IPS-NIHi7 (cell line): ENCODE data around the gene GNAI3.
A peak's percentile ranks its signal among the peaks of the same experiment; 100 is the strongest.

Source experiments
- DNase-seq: peaks from one replicate; pipeline ENCODE4 v3.0.0; 2012; ENCODE audit warnings: mixed read lengths; ENCODE audit errors: extremely low spot score

Gene GNAI3

DNA sequence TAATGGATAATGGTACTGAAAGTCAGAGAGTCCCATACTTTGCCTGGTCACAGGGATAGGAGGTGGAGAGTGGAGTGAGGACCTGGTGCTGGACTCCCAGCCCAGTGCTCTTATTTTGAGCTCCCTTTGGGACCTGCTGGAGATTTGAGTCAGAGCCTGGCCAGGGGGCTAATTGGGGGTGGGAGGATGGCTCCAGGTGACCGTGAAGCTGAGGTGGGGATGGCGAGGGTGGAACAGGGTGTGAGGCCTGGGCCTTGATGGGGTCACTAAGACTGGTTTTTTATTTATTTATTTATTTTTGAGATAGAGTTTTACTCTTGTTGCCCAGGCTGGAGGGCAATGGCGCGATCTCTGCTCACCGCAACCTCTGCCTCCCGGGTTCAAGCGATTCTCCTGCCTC is 89.0 kb downstream of the GNAI3 start:
- no peak for DNase-seq

DNA sequence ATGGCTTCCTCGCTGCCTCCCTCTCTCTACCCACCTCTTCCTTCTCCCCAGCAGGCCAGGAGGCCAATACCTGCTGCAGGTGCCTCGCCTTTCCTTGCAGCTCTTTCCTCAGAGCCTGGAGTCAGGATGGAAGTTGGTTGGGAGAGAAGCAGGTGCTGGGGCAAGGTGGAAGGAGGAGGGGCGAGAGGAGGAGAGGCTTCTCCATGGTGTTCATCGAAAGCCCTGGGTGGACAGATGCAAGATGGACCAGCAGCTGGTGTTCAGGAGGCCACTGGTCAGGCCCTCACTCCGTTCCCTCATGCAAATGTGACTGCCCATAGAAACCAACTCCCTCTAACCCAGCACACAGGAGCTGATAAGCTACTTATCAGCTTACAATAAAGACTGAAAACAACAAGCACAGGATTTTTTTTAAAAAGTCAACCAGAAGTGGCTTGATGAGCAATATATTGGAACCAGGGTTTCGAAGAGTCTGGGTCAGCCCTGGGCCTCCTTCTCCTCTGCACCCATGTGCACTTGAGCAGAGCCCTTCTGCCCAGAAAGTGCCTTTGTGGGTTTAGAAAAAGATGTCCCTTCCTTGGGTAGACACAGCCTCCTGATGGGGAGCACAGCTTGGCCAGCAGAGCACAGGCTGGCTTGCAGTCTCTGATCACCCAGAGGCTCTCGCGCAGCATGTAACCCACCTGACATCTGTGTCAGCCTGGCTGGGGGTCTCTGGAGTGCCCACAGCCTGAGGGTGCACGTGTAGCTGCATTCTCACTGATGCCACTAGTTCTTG is 90.8 kb downstream of the GNAI3 start:
- DNase-seq, result no peak

DNA sequence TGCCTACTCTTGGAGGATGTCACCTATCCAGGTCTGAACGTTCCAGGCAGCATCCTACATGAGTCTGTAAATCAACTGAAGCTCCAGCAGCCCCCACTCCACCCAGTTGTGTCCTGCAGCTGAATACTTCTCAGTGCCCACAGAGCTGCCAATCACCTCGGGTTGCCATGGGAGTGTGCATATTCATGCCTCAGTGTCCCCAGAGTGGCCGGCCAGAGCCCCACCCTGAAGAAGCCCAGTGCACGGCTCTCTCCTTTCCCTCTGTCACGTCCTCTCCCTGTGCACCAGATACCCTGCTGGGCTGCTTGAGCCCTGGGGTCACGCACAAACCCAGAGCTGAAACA is 91.4 kb downstream of the GNAI3 start:
- DNase-seq, result no peak

DNA sequence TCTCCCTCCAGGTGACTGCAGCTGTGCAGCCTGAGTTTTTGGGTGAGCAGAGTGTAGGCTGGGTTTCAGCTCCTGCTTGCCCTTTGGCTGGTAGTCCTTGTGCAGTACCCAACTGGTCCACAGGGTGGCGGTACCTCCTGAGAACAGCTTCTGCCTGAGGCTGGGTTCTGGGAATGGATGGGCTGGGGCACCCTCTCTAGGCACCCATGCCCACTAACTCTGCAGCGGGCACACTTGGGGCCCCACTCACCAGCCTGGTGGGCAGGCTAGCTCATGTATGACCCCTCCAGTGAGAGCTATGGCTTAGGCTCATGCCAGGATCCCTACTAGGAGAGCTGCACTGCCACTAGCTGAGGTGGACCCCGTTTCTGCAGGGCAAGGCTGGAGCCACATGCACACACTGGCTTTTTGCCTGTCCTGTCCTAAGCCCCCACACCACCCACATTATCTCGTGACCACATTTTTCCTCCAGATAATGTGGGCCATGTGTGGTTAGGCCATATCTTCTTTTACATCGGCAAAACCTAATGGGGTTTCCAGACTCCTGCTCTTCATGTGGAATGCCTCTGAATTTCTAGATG is 92.0 kb downstream of the GNAI3 start:
- DNase-seq, result peak; percentile 78

- DNase-seq, result no peak
Measured at GRCh38 chr1:109641078-109641740, 92.8 kb downstream of the GNAI3 start.

- no peak for DNase-seq
Measured at GRCh38 chr1:109641861-109642260, 93.4 kb downstream of the GNAI3 start.

DNA sequence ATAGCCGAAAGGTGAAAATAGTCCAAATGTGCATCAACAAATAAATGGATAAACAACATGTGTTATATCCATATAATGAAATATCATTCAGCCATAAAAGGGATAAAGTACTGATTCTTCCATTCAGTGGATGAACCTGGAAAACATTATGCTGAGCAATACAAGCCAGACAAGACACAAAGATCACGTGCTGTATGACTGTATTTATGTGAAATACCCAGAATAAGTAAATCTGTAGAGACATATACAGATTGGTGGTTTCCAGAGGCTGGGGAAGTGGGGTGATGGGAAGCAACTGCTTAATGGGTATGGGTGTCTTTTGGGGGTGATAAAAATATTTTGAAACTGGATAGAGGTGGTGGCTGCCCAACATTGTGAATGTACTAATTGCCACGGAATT is 94.2 kb downstream of the GNAI3 start:
- no peak for DNase-seq

GRCh38 chr1:109643385-109644230 is 95.2 kb downstream of the GNAI3 start:
- peak; percentile 89 for DNase-seq

- DNase-seq, result no peak
Measured at GRCh38 chr1:109644670-109645069, 96.3 kb downstream of the GNAI3 start.

DNA sequence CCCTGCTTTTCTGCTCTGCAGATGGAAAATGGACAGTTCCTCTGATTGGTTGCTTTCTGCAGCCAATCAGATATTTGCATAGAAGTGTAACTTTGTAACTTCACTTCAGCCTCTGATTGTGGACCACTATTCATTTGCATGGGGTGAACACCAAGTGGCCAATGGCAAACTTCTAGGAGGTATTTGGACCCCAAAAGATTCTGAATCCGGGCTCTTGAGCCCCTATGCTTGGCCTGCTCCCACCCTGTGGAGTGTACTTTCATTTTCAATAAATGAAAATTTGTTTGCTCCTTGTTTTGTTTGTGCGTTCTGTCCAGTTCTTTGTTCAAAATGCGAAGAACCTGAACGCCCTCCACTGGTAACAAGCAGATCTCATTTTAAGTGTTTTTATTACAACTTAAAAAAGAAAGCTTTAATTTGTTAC is 101.1 kb downstream of the GNAI3 start:
- DNase-seq, result no peak

DNA sequence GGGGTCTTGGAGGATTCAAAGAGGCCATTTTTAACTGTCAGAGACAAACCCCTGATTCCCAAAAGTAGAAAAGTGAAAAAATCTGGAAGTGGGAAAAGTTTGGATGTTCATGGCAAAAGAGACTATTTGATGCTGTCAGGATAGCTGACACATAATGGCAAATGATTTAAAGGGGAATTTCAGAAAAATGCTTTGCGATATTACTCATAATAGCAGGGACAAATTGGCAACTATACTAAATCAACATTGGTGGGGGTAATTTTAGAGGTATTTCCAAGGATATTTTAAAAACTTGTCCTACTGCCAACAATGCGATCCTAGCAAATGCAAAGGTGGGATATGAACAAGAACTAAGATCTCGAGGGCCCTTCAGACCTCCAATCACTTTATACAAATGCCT is 102.2 kb downstream of the GNAI3 start:
- DNase-seq, result no peak

DNA sequence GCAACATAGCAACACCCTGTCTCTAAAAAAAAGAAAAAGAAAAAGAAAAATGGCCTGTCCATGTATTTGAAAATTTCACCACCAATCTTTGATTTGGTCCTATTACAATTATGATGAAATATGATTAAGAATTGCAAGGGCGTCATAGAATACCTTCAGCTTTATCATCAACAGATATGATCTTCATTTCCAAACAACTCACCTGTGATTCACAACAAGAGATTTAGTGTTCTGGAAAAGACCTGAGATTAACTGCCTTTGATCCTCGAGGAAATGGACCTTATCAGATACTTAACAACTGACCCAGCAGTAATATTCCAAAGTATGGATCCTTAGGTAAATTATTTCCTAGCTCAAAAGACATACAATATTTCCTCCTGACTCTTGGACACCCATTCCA is 104.0 kb downstream of the GNAI3 start:
- DNase-seq, result no peak

- no peak for DNase-seq
Measured at GRCh38 chr1:109653306-109653705, 104.9 kb downstream of the GNAI3 start.

GRCh38 chr1:109654519-109654918 is 106.1 kb downstream of the GNAI3 start:
- no peak for DNase-seq

DNA sequence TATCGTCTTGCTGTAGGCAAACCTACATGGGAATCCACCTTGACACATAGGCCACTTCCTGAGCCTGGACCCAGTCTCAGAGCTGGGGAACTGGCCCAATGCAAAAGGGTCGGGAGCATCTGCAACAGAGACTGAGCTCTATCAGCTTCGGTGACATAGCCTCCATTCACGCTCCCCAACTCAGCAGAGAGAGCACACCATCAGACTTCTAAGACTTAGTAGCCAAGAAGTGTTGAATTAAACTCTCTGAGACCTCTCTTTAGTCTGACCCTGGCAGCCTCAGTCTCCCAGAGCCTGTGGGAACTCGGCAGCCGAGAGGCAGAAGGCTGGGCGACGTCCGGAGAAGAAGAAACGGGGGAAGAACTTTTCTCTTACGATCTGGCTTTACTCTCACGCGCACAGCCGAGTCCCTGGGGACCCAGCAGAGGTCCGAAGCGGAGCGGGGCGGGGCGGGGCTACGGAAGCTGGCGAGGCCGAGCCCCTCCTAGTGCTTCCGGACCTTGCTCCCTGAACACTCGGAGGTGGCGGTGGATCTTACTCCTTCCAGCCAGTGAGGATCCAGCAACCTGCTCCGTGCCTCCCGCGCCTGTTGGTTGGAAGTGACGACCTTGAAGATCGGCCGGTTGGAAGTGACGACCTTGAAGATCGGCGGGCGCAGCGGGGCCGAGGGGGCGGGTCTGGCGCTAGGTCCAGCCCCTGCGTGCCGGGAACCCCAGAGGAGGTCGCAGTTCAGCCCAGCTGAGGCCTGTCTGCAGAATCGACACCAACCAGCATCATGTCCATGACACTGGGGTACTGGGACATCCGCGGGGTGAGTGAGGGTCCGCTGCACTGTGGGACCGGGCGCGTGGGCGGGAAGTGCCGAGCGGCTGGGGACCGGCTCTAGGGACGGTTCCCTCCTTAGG is 107.5 kb downstream of the GNAI3 start, which contains the start of gene GSTM4:
GSTM4 (plus strand) TSS at position 485 of the 905 bp plus-strand sequence; CDS start at position 776, 291 bp downstream.
- DNase-seq, result peak; percentile 87

GRCh38 chr1:109657395-109657794 is 109.0 kb downstream of the GNAI3 start:
- DNase-seq, result no peak

DNA sequence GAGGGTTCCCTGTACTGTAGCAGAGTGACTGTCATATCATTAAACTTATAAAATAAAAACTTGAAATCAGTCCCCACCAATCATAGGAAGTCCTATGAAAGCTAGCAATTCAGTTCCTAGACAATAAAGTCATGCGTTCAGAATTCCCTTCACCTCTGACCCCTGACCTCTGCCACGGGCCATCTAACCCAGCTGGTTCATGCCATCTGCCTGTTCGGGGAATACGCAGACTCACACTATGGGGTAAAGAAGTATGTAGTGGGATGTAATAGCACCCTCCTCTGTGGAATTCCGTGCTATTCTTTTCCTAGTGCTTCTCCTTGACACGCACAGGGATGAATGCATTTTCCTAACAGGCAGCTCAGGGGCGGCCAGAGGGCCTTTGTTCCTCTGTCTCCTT is 109.6 kb downstream of the GNAI3 start:
- no peak for DNase-seq

- no peak for DNase-seq
Measured at GRCh38 chr1:109658533-109659042, 110.2 kb downstream of the GNAI3 start.

DNA sequence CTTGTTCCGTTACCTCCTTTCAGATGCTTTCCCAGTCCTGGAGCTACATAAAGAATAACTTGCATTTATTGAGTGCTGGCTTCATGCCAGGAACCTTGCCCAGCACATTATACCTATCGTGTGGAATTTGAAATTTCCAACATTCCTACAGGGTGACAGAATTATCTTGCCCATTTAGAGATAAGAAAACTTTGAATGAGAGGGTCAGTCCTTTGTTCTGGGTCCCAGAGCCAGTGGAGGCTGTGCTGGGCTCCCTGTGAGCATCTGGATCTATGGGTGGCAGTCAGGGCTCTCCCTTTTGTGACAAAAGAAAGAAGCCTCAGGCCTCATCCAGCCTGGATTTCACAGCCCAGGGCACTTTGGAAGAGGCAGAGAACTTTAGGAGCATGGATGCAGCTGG is 110.7 kb downstream of the GNAI3 start:
- DNase-seq, result no peak

GRCh38 chr1:109659997-109660690 is 111.7 kb downstream of the GNAI3 start:
- no peak for DNase-seq
